IMR-90 (cell line): Measurements from ENCODE around the gene GRID1. TPM values are rescaled to one million over a fixed set of nuclear protein-coding genes. Genes with fewer than 3 reads are reported as not detected.

ENCODE experiments used
- ATAC-seq: fragments of 200-7000 bp; cut with Tn5 transposase; 2 replicates; pipeline ENCODE4 v1.9.1; 2020; ENCODE audit warnings: low read depth, mild to moderate bottlenecking, moderate library complexity
- BruUV-seq: library from RNA; stranded (reverse); fragments of 400-500 nt; replicated peaks from 2 replicates; lab custom pipeline; 2021; lab: Mats Ljungman, UMichigan
- CTCF ChIA-PET: fragments of 300-600 bp; formaldehyde crosslinking; extraction: SDS; loops from one replicate; lab custom pipeline; 2021; ENCODE audit warnings: antibody characterized with exemption; lab: Yijun Ruan, JAX
- POLR2A ChIA-PET: fragments of 300-600 bp; sonication (Branson Sonifier 250); formaldehyde crosslinking; loops from one replicate; lab custom pipeline; 2022; ENCODE audit warnings: antibody characterized with exemption; ENCODE audit not compliant: unreplicated experiment; lab: Charles Lee
- DNase-seq: peaks from one replicate; pipeline ENCODE4 v3.0.0; 2013
- H2AFZ ChIP-seq: replicated peaks from 2 replicates; pipeline ENCODE3; 2013; ENCODE audit warnings: low read length, mild to moderate bottlenecking; ENCODE audit not compliant: poor library complexity
- H2AK5ac ChIP-seq: 2 replicates; pipeline ENCODE4 v1.6.1; 2013; ENCODE audit warnings: low read depth, low read length, inconsistent platforms
- H2AK9ac ChIP-seq: replicated peaks from 2 replicates; pipeline ENCODE3; 2013; ENCODE audit warnings: mild to moderate bottlenecking, low read depth, low read length, moderate library complexity; ENCODE audit not compliant: poor library complexity
- H2BK120ac ChIP-seq: 2 replicates; pipeline ENCODE4 v1.6.1; 2013; ENCODE audit warnings: low read depth, low read length, inconsistent platforms
- H2BK15ac ChIP-seq: 3 replicates; pipeline ENCODE4 v1.6.1; 2013; ENCODE audit warnings: low read depth, low read length, inconsistent platforms
- H2BK20ac ChIP-seq: 2 replicates; pipeline ENCODE4 v1.6.1; 2013; ENCODE audit warnings: low read depth, mild to moderate bottlenecking, inconsistent platforms, low read length, moderate library complexity
- H2BK5ac ChIP-seq: 2 replicates; pipeline ENCODE4 v1.6.1; 2013; ENCODE audit warnings: mild to moderate bottlenecking, low read depth, low read length, inconsistent platforms; ENCODE audit not compliant: poor library complexity, severe bottlenecking
- H3K14ac ChIP-seq: replicated peaks from 2 replicates; pipeline ENCODE4 v1.6.1; 2013; ENCODE audit warnings: low read depth, low read length, inconsistent platforms
- H3K18ac ChIP-seq: 2 replicates; pipeline ENCODE4 v1.6.1; 2013; ENCODE audit warnings: low read depth, low read length, control low read depth
- H3K23ac ChIP-seq: 2 replicates; pipeline ENCODE4 v1.6.1; 2013; ENCODE audit warnings: low read depth, low read length, inconsistent platforms
- H3K27ac ChIP-seq: 2 replicates; pipeline ENCODE4 v1.5.1; 2013; ENCODE audit warnings: mild to moderate bottlenecking, control low read depth, low read length; ENCODE audit not compliant: insufficient read depth
- H3K27me3 ChIP-seq: 2 replicates; pipeline ENCODE4 v1.6.1; 2013; ENCODE audit warnings: low read length; ENCODE audit not compliant: control insufficient read depth, insufficient read depth
- H3K36me3 ChIP-seq: 2 replicates; pipeline ENCODE4 v1.6.1; 2013; ENCODE audit warnings: low read length, mixed read lengths; ENCODE audit not compliant: control insufficient read depth, insufficient read depth
- H3K4ac ChIP-seq: 2 replicates; pipeline ENCODE4 v1.6.1; 2013; ENCODE audit warnings: low read depth, low read length, inconsistent platforms
- H3K4me1 ChIP-seq: 2 replicates; pipeline ENCODE4 v1.6.1; 2013; ENCODE audit warnings: low read length, mixed read lengths; ENCODE audit not compliant: control insufficient read depth, insufficient read depth
- H3K4me2 ChIP-seq: 2 replicates; pipeline ENCODE4 v1.6.1; 2013; ENCODE audit warnings: low read depth, mild to moderate bottlenecking, control low read depth, low read length, moderate library complexity
- H3K4me3 ChIP-seq: 2 replicates; pipeline ENCODE4 v1.5.1; 2013; ENCODE audit warnings: low read depth, mild to moderate bottlenecking, control low read depth, low read length, moderate library complexity; ENCODE audit not compliant: insufficient read depth
- H3K56ac ChIP-seq: 2 replicates; pipeline ENCODE4 v1.6.1; 2013; ENCODE audit warnings: low read length, inconsistent platforms; ENCODE audit not compliant: insufficient read depth; ENCODE audit errors: extremely low read depth
- H3K79me1 ChIP-seq, 2 experiments: 2 replicates each; pipeline ENCODE4 v1.6.1; 2013; ENCODE audit warnings: low read length in 2 of 2, inconsistent platforms in 1 of 2, low read depth in 1 of 2
- H3K9ac ChIP-seq: 2 replicates; pipeline ENCODE4 v1.6.1; 2013; ENCODE audit warnings: low read depth, low read length, control low read depth
- H3K9me1 ChIP-seq: 2 replicates; pipeline ENCODE4 v1.6.1; 2013; ENCODE audit warnings: low read length, inconsistent platforms; ENCODE audit not compliant: insufficient read depth
- H3K9me3 ChIP-seq: 2 replicates; pipeline ENCODE4 v1.6.1; 2013; ENCODE audit warnings: low read length; ENCODE audit not compliant: control insufficient read depth, insufficient read depth
- H4K20me1 ChIP-seq: 2 replicates; pipeline ENCODE4 v1.6.1; 2013; ENCODE audit warnings: low read length, inconsistent platforms; ENCODE audit not compliant: insufficient read depth
- H4K5ac ChIP-seq: 2 replicates; pipeline ENCODE4 v1.6.1; 2013; ENCODE audit warnings: mild to moderate bottlenecking, low read depth, low read length, control low read depth
- H4K8ac ChIP-seq, 2 experiments: 2 replicates each; pipeline ENCODE4 v1.6.1; 2013; ENCODE audit warnings: low read depth in 2 of 2, low read length in 2 of 2, control low read depth in 1 of 2, inconsistent platforms in 1 of 2
- H4K91ac ChIP-seq: 2 replicates; pipeline ENCODE4 v1.6.1; 2013; ENCODE audit warnings: low read depth, low read length, inconsistent platforms; ENCODE audit not compliant: insufficient read depth
- BHLHE40 ChIP-seq: fragments of 150-350 bp; IDR thresholded peaks from 2 replicates; pipeline ENCODE4 v1.6.1; 2016; ENCODE audit warnings: mild to moderate bottlenecking, low read depth, low read length
- CEBPB ChIP-seq: IDR thresholded peaks from 2 replicates; pipeline ENCODE4 v1.6.1; 2012; ENCODE audit warnings: low read depth, low read length, improper control_type of control experiment
- MAFK ChIP-seq: IDR thresholded peaks from 2 replicates; pipeline ENCODE4 v1.6.1; 2012; ENCODE audit warnings: low read depth, low read length, improper control_type of control experiment
- MXI1 ChIP-seq: IDR thresholded peaks from 2 replicates; pipeline ENCODE4 v1.6.1; 2012; ENCODE audit warnings: low read depth, mild to moderate bottlenecking, low read length, moderate library complexity, borderline replicate concordance
- NFE2L2 ChIP-seq: fragments of 150-350 bp; IDR thresholded peaks from 2 replicates; pipeline ENCODE4 v1.6.1; 2016; ENCODE audit warnings: low read depth, mild to moderate bottlenecking, low read length
- RCOR1 ChIP-seq: IDR thresholded peaks from 2 replicates; pipeline ENCODE4 v1.6.1; 2012; ENCODE audit warnings: mild to moderate bottlenecking, low read length, improper control_type of control experiment; ENCODE audit not compliant: insufficient replicate concordance
- WGBS, 2 experiments: methylation state at CpG; one replicate each; pipeline versions ENCODE4 v1.1.5 to v1.1.7; 2013; ENCODE audit warnings: missing lambda C conversion rate in 2 of 2; ENCODE audit not compliant: insufficient read length in 1 of 2; ENCODE audit errors: extremely low coverage in 2 of 2; 5-methylcytosine and 5-hydroxymethylcytosine counted together
- dilution Hi-C: fragments of 300-500 bp; cut with HindIII; formaldehyde crosslinking; loops from one replicate; pipeline ENCODE4 v1.14.3; 2018; ENCODE audit warnings: low sequenced_read_pairs; ENCODE audit not compliant: unreplicated experiment
- in situ Hi-C: fragments of 300-500 bp; cut with MboI; formaldehyde crosslinking; loops from 3 replicates; pipeline ENCODE4 v1.14.3; 2019; ENCODE audit warnings: low sequenced_read_pairs, inconsistent platforms, mixed read lengths
- intact Hi-C: fragments of 100-400 bp; cut with micrococcal nuclease; formaldehyde crosslinking; loops from 2 replicates; pipeline ENCODE4 v1.10.0; 2022
- polyA plus RNA-seq, 3 experiments: library from polyadenylated mRNA; depleted of rRNA; stranded (reverse); fragments of >200 nt; gene quantifications; 2 replicates each; pipeline ENCODE4 v1.2.3, GENCODE V29; 2012; ENCODE audit warnings: low replicate concordance in 1 of 3
- total RNA-seq: library from RNA; depleted of rRNA; stranded (reverse); fragments of >200 nt; gene quantifications from 2 replicates; pipeline ENCODE4 v1.2.3, GENCODE V29; 2012

The GRID1 gene
- total and polyA plus RNA-seq, 2 of the 4 experiments (the other 2 are of a cell fraction) = not detected

- H3K9me1 ChIP-seq = no peaks in the 10 kb centered on the region
- H4K91ac ChIP-seq = no peak overlapping the region
- intact Hi-C loops = no loop called here
- no peaks in the 10 kb centered on the region for H3K4me1 ChIP-seq
- H3K14ac ChIP-seq = no peak overlapping the region
- dilution Hi-C loops = no loop called here
- no peak overlapping the region for H2AK9ac ChIP-seq
- no peak overlapping the region for H2AFZ ChIP-seq
- peaks cover 28% of the 10 kb centered on the region for H3K27me3 ChIP-seq
- H2BK15ac ChIP-seq = no peak overlapping the region
- H3K18ac ChIP-seq = no peak overlapping the region
- no peaks in the 10 kb centered on the region for H3K36me3 ChIP-seq
- H2BK5ac ChIP-seq = no peak overlapping the region
- 59% methylated on average over 9 of the region's 18 CpGs; no CpG with 5 or more reads in 1 of the 2 experiments for WGBS, 2 experiments
- no peaks in the 10 kb centered on the region for H3K79me1 ChIP-seq
- H3K4me3 ChIP-seq = no peak overlapping the region
- no peak overlapping the region for H3K9ac ChIP-seq
- no peak overlapping the region for H2AK5ac ChIP-seq
- H3K9me3 ChIP-seq = no peaks in the 10 kb centered on the region
- DNase-seq (no peak), ATAC-seq (no peak)
- TF ChIP-seq NFE2L2 (no peak), MAFK (no peak), RCOR1 (no peak), MXI1 (no peak), BHLHE40 (no peak), CEBPB (no peak)
- H4K20me1 ChIP-seq = no peaks in the 10 kb centered on the region
- no peak overlapping the region for H3K56ac ChIP-seq
- no peak overlapping the region for H3K23ac ChIP-seq
- no peak overlapping the region for H2BK20ac ChIP-seq
- no peak overlapping the region for H2BK120ac ChIP-seq
- no TSS peak for BruUV-seq
- no peak overlapping the region for H4K5ac ChIP-seq
- no peak overlapping the region for H3K27ac ChIP-seq
- no peak overlapping the region for H4K8ac ChIP-seq
- no peak overlapping the region for H3K4me2 ChIP-seq
- H3K4ac ChIP-seq = no peak overlapping the region
- POLR2A ChIA-PET = no interaction called here
- in situ Hi-C loops = no loop called here
- CTCF ChIA-PET = interaction anchor here (0.5 kb wide), 1 partner anchor 562 kb away, joined by 3 read pairs; no protein-coding TSS in a partner anchor
These were observed 12.8 kb downstream of the GRID1 start for GRCh38 chr10:86353506-86354485.
